Kidney (tissue), 14 donors: Measurements from ENCODE around the gene ZNF668. TPM values are rescaled to one million over a fixed set of nuclear protein-coding genes. Genes with fewer than 3 reads are reported as not detected.

Source experiments
- DNase-seq, 5 donors: peaks; one replicate each; pipeline ENCODE4 v3.0.0-alpha.2; 2013 to 2020
- FAIRE-seq: peaks from 2 replicates; lab custom pipeline; 2012; peaks lifted over from hg19 to GRCh38; lab: Jason Lieb, UNC
- H3K27ac ChIP-seq, 2 donors: one replicate each; pipeline ENCODE4 v1.7.0; 2013; ENCODE audit warnings: low read depth in 2 of 2, low read length in 2 of 2, inconsistent platforms in 1 of 2
- H3K27me3 ChIP-seq: one replicate; pipeline ENCODE4 v1.7.1; 2013; ENCODE audit warnings: low read length, inconsistent platforms; ENCODE audit not compliant: control insufficient read depth, insufficient read depth
- H3K36me3 ChIP-seq, 3 donors: one replicate each; pipeline versions ENCODE4 v1.7.0 to v1.7.1; 2013; ENCODE audit warnings: low read length in 3 of 3, control low read depth in 1 of 3, inconsistent platforms in 1 of 3; ENCODE audit not compliant: insufficient read depth in 3 of 3, control insufficient read depth in 2 of 3
- H3K4me1 ChIP-seq, 3 donors: one replicate each; pipeline versions ENCODE4 v1.7.0 to v1.7.1; 2013; ENCODE audit warnings: low read length in 3 of 3, inconsistent platforms in 1 of 3, low read depth in 1 of 3; ENCODE audit not compliant: control insufficient read depth in 2 of 3, insufficient read depth in 2 of 3
- H3K4me3 ChIP-seq, 3 donors: one replicate each; pipeline versions ENCODE4 v1.7.0 to v1.8.1; 2013; ENCODE audit warnings: low read length in 3 of 3, control low read depth in 1 of 3, inconsistent platforms in 1 of 3
- H3K9ac ChIP-seq, 3 donors: one replicate each; pipeline versions ENCODE4 v1.7.0 to v1.7.1; 2013; ENCODE audit warnings: low read length in 3 of 3, control low read depth in 1 of 3, inconsistent platforms in 1 of 3
- H3K9me3 ChIP-seq, 3 donors: one replicate each; pipeline versions ENCODE4 v1.7.0 to v1.7.1; 2013; ENCODE audit warnings: low read length in 3 of 3, control low read depth in 1 of 3, inconsistent platforms in 1 of 3; ENCODE audit not compliant: control insufficient read depth in 2 of 3, insufficient read depth in 1 of 3
- intact Hi-C: fragments of 100-400 bp; cut with DNase I; formaldehyde crosslinking; loops from one replicate; pipeline ENCODE4 v1.11.1; 2022
- polyA plus RNA-seq: library from polyadenylated mRNA; stranded (reverse); fragments of 350-450 nt; fragmentation: Illumina TruSeq; extraction: RNeasy Lipid Tissue Mini Kit (QIAGEN cat#74804); gene quantifications from one replicate; pipeline ENCODE4 v1.2.3, GENCODE V29; 2014; ENCODE audit warnings: low read depth, low replicate concordance; ENCODE audit not compliant: insufficient read depth
- total RNA-seq: library from RNA; stranded (reverse); fragmentation: NEBNext Ultra II Directional; extraction: Animal tissue kit (Norgen Biotek cat#: 25700); gene quantifications from one replicate; pipeline ENCODE4 v1.2.1, GENCODE V29; 2021
- TF ChIP-seq, protein P1 (sequence below): IDR thresholded peaks from 3 replicates; pipeline ENCODE4 v1.5.1; 2012; ENCODE audit warnings: mild to moderate bottlenecking, moderate library complexity, borderline replicate concordance; ENCODE audit not compliant: insufficient read depth; ENCODE audit errors: extremely low read depth
- donor health status: control.
- donor health status: control.
- donor health status: control.
- donor health status: control.
- donor health status: control.
- donor health status: DM: yes; HTN: yes; CAD: no.
- donor health status: Normal renal cell carcinoma (clear cell type).

Gene ZNF668
- total and polyA plus RNA-seq, 2 donors from 2014 or later, result 5.4 to 6.4 TPM

DNA sequence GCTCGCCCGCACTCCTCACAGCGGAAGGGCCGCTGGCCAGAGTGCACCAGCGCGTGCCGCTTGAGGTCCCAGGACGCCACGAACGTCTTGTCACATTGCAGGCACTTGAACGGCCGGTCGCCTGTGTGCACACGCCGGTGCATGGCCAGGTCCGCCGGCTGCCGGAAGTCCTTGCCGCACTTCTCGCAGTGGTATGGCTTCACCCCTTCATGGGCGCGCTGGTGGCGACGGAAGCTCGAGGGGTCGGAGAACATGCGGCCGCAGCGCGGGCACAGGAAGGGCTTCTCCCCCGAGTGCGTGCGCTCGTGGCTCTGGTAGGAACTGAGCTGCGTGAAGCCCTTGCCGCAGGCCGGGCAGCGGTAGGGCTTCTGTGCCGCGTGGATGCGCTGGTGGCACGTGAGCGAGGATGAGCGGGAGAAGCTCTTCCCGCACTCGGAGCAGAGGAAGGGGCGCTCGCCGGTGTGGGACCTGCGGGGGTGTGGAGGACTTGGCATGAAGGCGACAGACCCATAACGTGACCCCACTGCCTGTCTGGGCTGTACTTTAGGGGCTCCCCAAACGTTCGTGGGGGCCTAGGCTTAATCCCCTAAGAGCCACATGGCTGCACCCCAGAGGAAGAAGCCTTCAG, 12.1 kb downstream of the ZNF668 start:
- Histone ChIP-seq H3K36me3 (peaks cover 0 to 4% (median 3%) of the 10 kb centered on the region in 3 donors), H3K4me1 (peaks cover 0 to 2% (median 0%) of the 10 kb centered on the region in 3 donors), H3K27me3 (no peaks in the 10 kb centered on the region), H3K27ac (no peak overlapping the region), H3K9ac (no peak overlapping the region), H3K9me3 (no peaks in the 10 kb centered on the region), H3K4me3 (no peak overlapping the region)
- DNase-seq (no peak), FAIRE-seq (no peak)
- intact Hi-C loops, result no loop called here
- TF ChIP-seq, protein P1, sequence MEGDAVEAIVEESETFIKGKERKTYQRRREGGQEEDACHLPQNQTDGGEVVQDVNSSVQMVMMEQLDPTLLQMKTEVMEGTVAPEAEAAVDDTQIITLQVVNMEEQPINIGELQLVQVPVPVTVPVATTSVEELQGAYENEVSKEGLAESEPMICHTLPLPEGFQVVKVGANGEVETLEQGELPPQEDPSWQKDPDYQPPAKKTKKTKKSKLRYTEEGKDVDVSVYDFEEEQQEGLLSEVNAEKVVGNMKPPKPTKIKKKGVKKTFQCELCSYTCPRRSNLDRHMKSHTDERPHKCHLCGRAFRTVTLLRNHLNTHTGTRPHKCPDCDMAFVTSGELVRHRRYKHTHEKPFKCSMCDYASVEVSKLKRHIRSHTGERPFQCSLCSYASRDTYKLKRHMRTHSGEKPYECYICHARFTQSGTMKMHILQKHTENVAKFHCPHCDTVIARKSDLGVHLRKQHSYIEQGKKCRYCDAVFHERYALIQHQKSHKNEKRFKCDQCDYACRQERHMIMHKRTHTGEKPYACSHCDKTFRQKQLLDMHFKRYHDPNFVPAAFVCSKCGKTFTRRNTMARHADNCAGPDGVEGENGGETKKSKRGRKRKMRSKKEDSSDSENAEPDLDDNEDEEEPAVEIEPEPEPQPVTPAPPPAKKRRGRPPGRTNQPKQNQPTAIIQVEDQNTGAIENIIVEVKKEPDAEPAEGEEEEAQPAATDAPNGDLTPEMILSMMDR, result no peak

DNA sequence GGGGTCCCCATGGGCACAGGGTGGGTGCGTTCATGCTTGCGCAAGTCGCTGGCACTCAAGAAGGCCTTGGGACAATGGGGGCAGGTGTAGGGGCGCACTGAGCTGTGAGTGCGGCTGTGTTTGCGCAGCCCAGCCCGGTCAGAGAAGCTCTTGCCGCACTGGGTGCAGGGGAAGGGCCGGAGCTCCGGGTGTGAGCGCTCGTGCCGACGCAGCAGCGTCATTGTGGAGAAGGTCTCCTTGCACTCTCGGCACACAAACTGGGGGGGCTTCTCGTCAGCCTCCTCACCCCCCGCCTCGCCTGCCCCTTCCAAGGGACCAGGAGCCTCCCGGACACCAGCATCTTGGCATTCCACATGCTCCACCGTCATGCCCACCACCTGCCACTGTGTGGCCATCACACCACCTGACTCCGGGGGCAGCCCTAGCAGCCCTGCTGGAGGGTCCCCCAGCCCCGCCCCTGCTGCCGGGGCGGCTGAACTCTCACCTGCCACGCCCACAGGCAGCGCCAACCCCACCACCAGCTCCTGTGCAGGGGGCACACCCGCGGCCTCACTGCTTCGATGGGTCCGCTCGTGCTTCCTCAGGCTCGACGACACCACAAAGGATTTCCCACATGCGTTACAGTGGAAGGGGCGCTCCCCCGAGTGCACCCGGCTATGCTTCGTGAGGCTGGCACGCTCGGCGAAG, 12.8 kb downstream of the ZNF668 start:
- Histone ChIP-seq H3K9me3 (no peaks in the 10 kb centered on the region), H3K27me3 (no peaks in the 10 kb centered on the region), H3K4me3 (no peak overlapping the region), H3K36me3 (peaks cover 0 to 4% (median 3%) of the 10 kb centered on the region in 3 donors), H3K9ac (no peak overlapping the region), H3K27ac (no peak overlapping the region), H3K4me1 (peaks cover 0 to 2% (median 0%) of the 10 kb centered on the region in 3 donors)
- no peak for DNase-seq
- no peak for FAIRE-seq
- intact Hi-C loops, result no loop called here
- TF ChIP-seq, protein P1, result no peak

DNA sequence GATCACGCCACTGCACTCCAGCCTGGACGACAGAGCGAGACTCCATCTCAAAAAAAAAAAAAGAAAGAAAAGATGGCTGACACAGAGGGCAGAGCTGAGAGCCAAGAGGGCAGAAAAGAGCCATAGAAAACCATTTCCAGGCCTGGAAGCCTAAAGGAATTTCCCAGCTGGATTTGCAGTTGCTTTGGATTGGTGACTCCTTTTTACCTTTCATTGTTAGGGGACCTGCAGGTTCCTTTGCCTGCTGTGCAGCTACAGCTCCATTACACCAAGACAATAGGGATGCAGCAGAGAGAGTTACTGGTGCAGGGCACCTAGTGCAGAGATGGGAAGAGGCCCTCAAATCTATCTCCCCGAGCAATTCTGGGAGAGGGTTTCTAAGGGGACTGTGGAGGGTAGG, 18.4 kb downstream of the ZNF668 start:
- intact Hi-C loops, result no loop called here
- DNase-seq (no peak), FAIRE-seq (no peak)
- Histone ChIP-seq H3K9me3 (no peaks in the 10 kb centered on the region), H3K4me1 (no peaks in the 10 kb centered on the region), H3K9ac (no peak overlapping the region), H3K27ac (no peak overlapping the region), H3K27me3 (no peaks in the 10 kb centered on the region), H3K36me3 (no peaks in the 10 kb centered on the region), H3K4me3 (no peak overlapping the region)
- TF ChIP-seq, protein P1, result no peak
